ENCODE results near the gene CTXN1. TPM values are rescaled to one million over a fixed set of nuclear protein-coding genes. Genes with fewer than 3 reads are reported as not detected.

Gene CTXN1
- total and polyA plus RNA-seq, 3 donors from 2014 or later: 19.4 to 67.2 (median 40.1) TPM

GRCh38 chr19:7970716-7971448 is 44.9 kb upstream of the CTXN1 start:
- peak; percentile 46 for DNase-seq
- no peaks in the 10 kb centered on the region for H3K9me3 ChIP-seq
- intact Hi-C loops (cut with DNase I; ENCODE audit: low total_unique reads): no loop called here
- H3K4me1 ChIP-seq: no peaks in the 10 kb centered on the region
- H3K36me3 ChIP-seq (ENCODE audit: low read depth, missing control alignments): no peaks in the 10 kb centered on the region
- WGBS, 2 donors: 73% methylated on average over 9 to 12 of the region's 12 CpGs
- H3K27me3 ChIP-seq: no peaks in the 10 kb centered on the region
- no peak for TF ChIP-seq POLR2A (IDR thresholded peaks at IDR 0.05)
- TF ChIP-seq CTCF (IDR thresholded peaks at IDR 0.05): peak; percentile 48 to 62 (median 60)
- H3K27ac ChIP-seq: no peak overlapping the region
- H3K4me3 ChIP-seq: no peak overlapping the region

GRCh38 chr19:7969555-7969939 is 43.6 kb upstream of the CTXN1 start:
- intact Hi-C loops (cut with DNase I; ENCODE audit: low total_unique reads): no loop called here
- DNase-seq: no peak
- no peaks in the 10 kb centered on the region for H3K36me3 ChIP-seq (ENCODE audit: low read depth, missing control alignments)
- no peak overlapping the region for H3K4me3 ChIP-seq
- WGBS, 2 donors: 88 to 92% methylated on average over 11 of the region's 11 CpGs
- H3K27ac ChIP-seq: no peak overlapping the region
- TF ChIP-seq CTCF (IDR thresholded peaks at IDR 0.05) (no peak), POLR2A (IDR thresholded peaks at IDR 0.05) (no peak)
- H3K9me3 ChIP-seq: no peaks in the 10 kb centered on the region
- no peaks in the 10 kb centered on the region for H3K27me3 ChIP-seq
- no peaks in the 10 kb centered on the region for H3K4me1 ChIP-seq

- intact Hi-C loops (cut with DNase I; ENCODE audit: low total_unique reads): no loop called here
- Histone ChIP-seq H3K4me1 (no peaks in the 10 kb centered on the region), H3K4me3 (no peak overlapping the region), H3K27ac (no peak overlapping the region), H3K36me3 (ENCODE audit: low read depth, missing control alignments) (no peaks in the 10 kb centered on the region), H3K27me3 (no peaks in the 10 kb centered on the region), H3K9me3 (no peaks in the 10 kb centered on the region)
- 90 to 93% methylated on average over 19 to 20 of the region's 20 CpGs for WGBS, 2 donors
- TF ChIP-seq CTCF (IDR thresholded peaks at IDR 0.05) (no peak), POLR2A (IDR thresholded peaks at IDR 0.05) (no peak)
- DNase-seq: no peak
These were observed 43.0 kb upstream of the CTXN1 start for GRCh38 chr19:7968796-7969554.

- intact Hi-C loops (cut with DNase I; ENCODE audit: low total_unique reads): no loop called here
- H3K36me3 ChIP-seq (ENCODE audit: low read depth, missing control alignments): no peaks in the 10 kb centered on the region
- 90 to 91% methylated on average over 7 to 15 of the region's 15 CpGs for WGBS, 2 donors
These were observed 42.3 kb upstream of the CTXN1 start for GRCh38 chr19:7968008-7968795.

More at GRCh38 chr19:7968008-7968795, 42.3 kb upstream of the CTXN1 start:
- Histone ChIP-seq H3K4me1 (no peaks in the 10 kb centered on the region), H3K4me3 (no peak overlapping the region), H3K9me3 (no peaks in the 10 kb centered on the region), H3K27ac (no peak overlapping the region), H3K27me3 (no peaks in the 10 kb centered on the region)
- TF ChIP-seq CTCF (IDR thresholded peaks at IDR 0.05): no peak
- TF ChIP-seq POLR2A (IDR thresholded peaks at IDR 0.05): no peak
- no peak for DNase-seq

Data from testis (tissue), 3 donors.